Measurements from ENCODE around the gene OR5AU1. TPM values are rescaled to one million over a fixed set of nuclear protein-coding genes. Genes with fewer than 3 reads are reported as not detected.

Gene OR5AU1
- total and polyA plus RNA-seq, 2 of the 4 experiments (the other 2 are of a cell fraction) = not detected

GRCh38 chr14:21184254-21184653 is 28.4 kb upstream of the OR5AU1 start:
- Histone ChIP-seq H4K91ac (ENCODE audit: insufficient read depth, low read depth, low read length) (no peak overlapping the region), H2AFZ (replicated peaks; ENCODE audit: low read length, poor library complexity) (no peak overlapping the region), H3K27me3 (ENCODE audit: control insufficient read depth, insufficient read depth, low read length) (0 out of 2 replicates have a peak, but pooled peaks cover 2% of the 10 kb centered on the region), H2BK5ac (ENCODE audit: low read depth, low read length, poor library complexity, severe bottlenecking) (no peak overlapping the region), H4K8ac (ENCODE audit: low read depth in 2 of 2, low read length in 2 of 2) (no peak overlapping the region), H3K9me3 (ENCODE audit: control insufficient read depth, insufficient read depth, low read length) (no peaks in the 10 kb centered on the region), H3K23ac (ENCODE audit: low read depth, low read length) (no peak overlapping the region), H3K18ac (ENCODE audit: low read depth, low read length) (no peak overlapping the region), H3K4me2 (ENCODE audit: low read depth, low read length) (no peak overlapping the region), H2AK5ac (ENCODE audit: low read depth, low read length) (no peak overlapping the region), H3K9ac (ENCODE audit: low read depth, low read length) (no peak overlapping the region), H3K56ac (ENCODE audit: extremely low read depth, insufficient read depth, low read length) (no peak overlapping the region), H3K27ac (ENCODE audit: insufficient read depth, low read length) (no peak overlapping the region), H4K5ac (ENCODE audit: low read depth, low read length) (no peak overlapping the region), H2BK120ac (ENCODE audit: low read depth, low read length) (no peak overlapping the region), H3K14ac (replicated peaks; ENCODE audit: low read depth, low read length) (no peak overlapping the region), H3K4me3 (ENCODE audit: insufficient read depth, low read depth, low read length) (no peak overlapping the region), H4K20me1 (ENCODE audit: insufficient read depth, low read length) (no peaks in the 10 kb centered on the region), H3K4me1 (ENCODE audit: control insufficient read depth, insufficient read depth, low read length) (no peaks in the 10 kb centered on the region), H3K36me3 (ENCODE audit: control insufficient read depth, insufficient read depth, low read length) (no peaks in the 10 kb centered on the region), H2BK20ac (ENCODE audit: low read depth, low read length) (no peak overlapping the region), H2AK9ac (replicated peaks; ENCODE audit: low read depth, low read length, poor library complexity) (no peak overlapping the region), H3K79me1 (ENCODE audit: low read depth in 1 of 2, low read length in 2 of 2) (no peaks in the 10 kb centered on the region), H2BK15ac (ENCODE audit: low read depth, low read length) (no peak overlapping the region), H3K9me1 (ENCODE audit: insufficient read depth, low read length) (no peaks in the 10 kb centered on the region), H3K4ac (ENCODE audit: low read depth, low read length) (no peak overlapping the region)
- ChIA-PET POLR2A (ENCODE audit: unreplicated experiment) (no interaction called here), CTCF (no interaction called here)
- no peak for ATAC-seq (ENCODE audit: low read depth)
- in situ Hi-C loops (cut with MboI; ENCODE audit: low sequenced_read_pairs) (no loop called here), intact Hi-C loops (cut with micrococcal nuclease) (no loop called here), dilution Hi-C loops (cut with HindIII; ENCODE audit: low sequenced_read_pairs, unreplicated experiment) (no loop called here)
- TF ChIP-seq BHLHE40 (IDR thresholded peaks at IDR 0.05; ENCODE audit: low read depth, low read length) (no peak), RCOR1 (IDR thresholded peaks at IDR 0.05; ENCODE audit: insufficient replicate concordance, low read length) (no peak), MXI1 (IDR thresholded peaks at IDR 0.05; ENCODE audit: borderline replicate concordance, low read depth, low read length) (no peak), POLR2A (IDR thresholded peaks at IDR 0.05; ENCODE audit: low read depth, low read length) (no peak), MAFK (IDR thresholded peaks at IDR 0.05; ENCODE audit: low read depth, low read length) (no peak), CHD1 (IDR thresholded peaks at IDR 0.05; ENCODE audit: low read depth, low read length) (no peak), CEBPB (IDR thresholded peaks at IDR 0.05; ENCODE audit: low read depth, low read length) (no peak), FOS (IDR thresholded peaks at IDR 0.05; ENCODE audit: low read depth, low read length) (no peak), NFE2L2 (IDR thresholded peaks at IDR 0.05; ENCODE audit: low read depth, low read length) (no peak), RAD21 (IDR thresholded peaks at IDR 0.05; ENCODE audit: low read length) (no peak), SMC3 (IDR thresholded peaks at IDR 0.05; ENCODE audit: low read depth, low read length) (no peak), CTCF (conservative IDR thresholded peaks at IDR 0.05; ENCODE audit: low read depth, low read length) (no peak), ELK1 (IDR thresholded peaks at IDR 0.05; ENCODE audit: borderline replicate concordance, low read depth, low read length) (no peak), MAZ (IDR thresholded peaks at IDR 0.05; ENCODE audit: borderline replicate concordance, low read depth, low read length) (no peak), USF2 (IDR thresholded peaks at IDR 0.05; ENCODE audit: low read depth, low read length) (no peak), RFX5 (IDR thresholded peaks at IDR 0.05; ENCODE audit: low read depth, low read length) (no peak)
- no CpG with 5 or more reads among the region's 1 CpG for WGBS, 2 experiments (ENCODE audit: extremely low coverage in 2 of 2, insufficient read length in 1 of 2)
- DNase-seq = no peak
- no TSS peak for BruUV-seq (replicated peaks)
